SH-SY5Y (cell line): ENCODE results near the gene VAV2.

Experiments used
- GATA2 ChIP-seq: IDR thresholded peaks from 2 replicates; pipeline ENCODE4 v1.6.1; 2011; ENCODE audit warnings: mild to moderate bottlenecking, low read depth, low read length
- GATA3 ChIP-seq: IDR thresholded peaks from 2 replicates; pipeline ENCODE4 v1.6.1; 2011; ENCODE audit warnings: low read depth, mild to moderate bottlenecking, low read length, moderate library complexity

GRCh38 chr9:133855802-133856521 lies 136.2 kb downstream of the VAV2 start:
- TF ChIP-seq GATA3 (no peak), GATA2 (no peak)
